ELF-1 (cell line): Measurements from ENCODE around the gene GAK.

ENCODE experiments used
- DNase-seq: peaks from one replicate; pipeline ENCODE4 v3.0.0-alpha.2; 2016; ENCODE audit warnings: low read depth, low spot score

Gene GAK

DNA sequence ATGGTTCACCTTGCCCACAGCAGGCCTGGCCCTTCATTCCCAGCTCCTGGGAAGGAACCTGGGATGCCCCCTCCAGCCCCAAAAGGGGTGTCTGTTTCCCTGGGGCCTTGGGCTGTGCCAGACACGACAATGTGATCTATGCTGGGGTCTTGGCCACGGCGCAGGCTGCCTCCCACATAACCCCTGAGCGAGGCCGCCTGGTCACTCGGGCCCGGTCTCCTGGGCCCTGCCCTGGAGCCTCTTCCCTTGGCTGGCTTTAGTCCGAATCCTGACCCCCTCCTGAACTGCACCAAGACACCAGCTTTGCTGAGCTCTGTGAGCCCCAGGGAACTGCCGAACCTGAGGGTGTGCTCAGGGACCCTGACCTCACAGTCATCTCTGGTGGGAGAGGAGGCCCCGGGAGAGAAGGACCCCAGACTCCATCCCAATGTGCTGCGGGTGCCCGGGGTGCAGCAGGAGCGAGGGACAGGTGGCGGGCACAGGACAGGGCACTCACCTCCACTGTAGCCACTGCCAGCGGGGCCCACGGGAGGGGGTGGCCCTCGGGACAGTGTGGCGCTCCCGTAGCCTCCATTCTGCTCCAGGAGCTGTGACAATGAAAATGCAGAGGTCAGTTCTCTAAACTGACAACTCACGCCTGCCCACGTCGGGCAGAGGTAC lies 42.0 kb downstream of the GAK start:
- no peak for DNase-seq

DNA sequence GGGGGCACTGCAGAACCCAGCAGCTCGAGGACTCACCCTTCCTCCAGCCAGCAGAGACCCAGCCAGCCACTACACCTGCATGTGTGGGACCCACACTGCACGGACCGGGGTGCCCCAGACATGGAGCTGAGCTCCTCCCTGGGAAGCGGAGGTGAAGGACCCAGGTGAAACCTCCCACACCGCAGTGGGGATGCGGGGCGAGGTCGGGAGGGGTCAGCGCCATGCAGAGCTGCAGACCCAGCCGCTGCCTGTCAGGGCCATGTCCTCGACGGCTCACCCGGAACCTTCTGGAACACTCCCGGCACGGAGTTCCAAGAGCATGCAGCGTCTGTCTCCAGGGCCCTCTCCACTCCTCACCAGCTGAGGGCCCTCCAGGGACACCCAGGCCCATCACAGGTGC lies 42.6 kb downstream of the GAK start:
- DNase-seq, result no peak

DNA sequence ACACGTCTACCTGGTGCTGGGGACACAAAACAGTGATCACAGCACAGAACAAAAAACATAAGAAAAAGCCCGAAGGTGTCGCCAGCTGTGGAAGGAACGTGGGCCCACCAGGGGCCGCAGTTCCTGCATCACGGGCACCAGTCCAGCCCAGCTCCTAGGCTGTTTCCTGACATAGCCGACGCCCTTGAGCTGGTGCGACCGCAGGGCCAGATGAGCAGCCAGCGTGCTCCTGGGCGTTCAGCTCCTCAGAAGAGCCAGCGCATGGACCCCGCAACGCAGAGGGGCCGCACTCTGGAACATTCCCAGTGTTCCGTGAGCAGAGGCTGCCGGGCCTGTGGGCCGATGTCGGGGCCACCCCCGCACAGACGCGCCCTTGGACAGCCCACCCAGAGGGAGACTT lies 44.1 kb downstream of the GAK start:
- DNase-seq, result no peak

DNA sequence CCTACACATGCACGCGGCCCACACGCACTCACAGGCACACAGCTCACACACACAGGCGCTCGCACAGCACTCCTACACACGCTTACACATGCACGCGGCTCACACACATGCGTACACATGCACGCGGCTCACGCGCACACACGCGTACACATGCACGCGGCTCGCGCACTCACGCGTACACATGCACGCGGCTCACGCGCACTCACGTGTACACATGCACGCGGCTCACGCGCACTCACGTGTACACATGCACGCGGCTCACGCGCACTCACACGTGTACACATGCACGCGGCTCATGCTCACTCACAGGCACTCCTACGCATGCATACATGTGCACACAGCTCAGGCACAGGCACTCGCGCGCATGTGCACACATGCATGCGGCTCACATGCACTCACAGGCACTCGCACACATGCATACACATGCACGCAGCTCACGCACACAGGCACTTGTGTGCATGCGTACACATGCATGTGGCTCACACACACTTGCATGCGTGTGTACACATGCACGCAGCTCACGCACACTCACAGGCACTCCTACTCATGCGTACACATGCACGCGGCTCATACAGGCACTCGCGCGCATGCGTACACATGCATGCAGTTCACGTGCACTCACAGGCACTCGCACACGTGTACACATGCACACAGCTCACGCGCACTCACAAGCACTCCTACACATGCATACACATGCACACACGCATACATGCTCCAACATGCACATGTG lies 44.9 kb downstream of the GAK start:
- DNase-seq, result no peak

DNA sequence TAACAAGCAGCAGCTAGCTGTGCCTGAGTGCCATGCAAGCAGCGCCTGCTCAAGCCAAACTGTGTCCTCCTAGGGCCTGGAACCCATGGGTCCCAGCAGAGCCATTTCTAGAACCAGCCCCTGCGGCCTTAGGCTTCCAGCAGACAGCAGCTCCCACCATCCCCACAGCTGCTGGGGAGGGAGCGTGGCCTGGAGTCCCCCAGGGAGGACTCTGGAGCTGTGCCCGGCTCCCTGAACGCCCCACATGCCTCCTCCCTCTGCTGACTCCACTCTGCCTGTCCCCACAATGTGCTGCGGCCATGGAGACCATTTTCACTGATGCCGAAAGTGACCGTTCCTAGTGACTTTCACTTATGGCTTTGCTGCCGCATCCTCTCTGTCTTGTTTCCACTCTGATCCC lies 45.9 kb downstream of the GAK start:
- DNase-seq, result no peak

DNA sequence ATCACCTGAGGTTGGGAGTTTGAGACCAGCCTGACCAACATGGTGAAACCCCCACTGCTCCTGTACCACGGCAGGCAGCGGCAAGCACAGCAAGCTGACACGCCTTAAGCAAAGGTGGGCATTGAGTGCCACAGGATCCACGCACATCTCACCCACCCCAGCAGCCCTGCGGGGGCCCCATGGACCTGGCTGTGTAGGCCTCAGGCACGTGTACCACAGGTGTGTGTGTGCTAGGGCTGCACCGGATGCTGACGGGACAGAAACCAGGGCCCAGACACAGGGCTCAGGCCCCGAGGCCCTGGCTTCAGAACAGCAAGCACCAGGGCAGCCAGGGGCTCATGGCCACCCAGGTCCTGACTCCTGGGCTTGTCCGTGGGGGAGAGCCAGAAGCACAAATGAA lies 46.8 kb downstream of the GAK start:
- no peak for DNase-seq

DNA sequence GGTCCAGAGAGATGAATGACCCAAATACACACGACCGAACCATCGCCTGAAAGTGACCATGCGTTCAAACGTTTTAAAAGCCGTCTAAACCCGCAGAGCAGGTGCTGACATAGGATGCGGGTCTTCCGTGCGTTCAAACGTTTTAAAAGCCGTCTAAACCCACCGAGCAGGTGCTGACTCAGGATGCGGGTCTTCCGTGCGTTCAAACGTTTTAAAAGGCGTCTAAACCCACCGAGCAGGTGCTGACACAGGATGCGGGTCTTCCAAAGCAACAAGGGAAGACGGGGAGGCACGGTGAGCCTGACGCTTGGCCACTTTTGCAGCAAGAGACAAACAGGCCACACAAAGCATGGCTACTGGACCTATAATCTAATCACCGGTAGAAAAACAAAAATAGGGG lies 47.2 kb downstream of the GAK start:
- no peak for DNase-seq

DNA sequence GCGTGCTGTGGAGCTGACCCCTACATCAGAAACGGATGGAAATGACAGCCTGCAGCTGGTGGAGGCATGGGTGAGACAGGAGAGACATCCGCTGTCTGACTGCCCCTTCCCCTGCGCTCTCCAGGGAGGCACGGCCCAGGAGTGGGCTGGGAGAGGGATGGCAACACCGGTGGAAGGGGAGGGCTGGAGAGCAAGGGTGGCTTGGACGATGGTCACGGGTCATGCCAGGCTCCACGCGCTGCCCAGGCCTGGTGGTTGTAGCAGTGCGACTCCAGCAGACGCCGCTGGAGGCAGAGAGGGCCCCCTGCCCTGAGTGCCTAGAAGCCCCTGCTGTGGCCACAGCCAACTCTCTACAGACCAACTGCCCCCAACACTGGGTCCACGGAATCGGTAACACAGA lies 47.9 kb downstream of the GAK start:
- no peak for DNase-seq

DNA sequence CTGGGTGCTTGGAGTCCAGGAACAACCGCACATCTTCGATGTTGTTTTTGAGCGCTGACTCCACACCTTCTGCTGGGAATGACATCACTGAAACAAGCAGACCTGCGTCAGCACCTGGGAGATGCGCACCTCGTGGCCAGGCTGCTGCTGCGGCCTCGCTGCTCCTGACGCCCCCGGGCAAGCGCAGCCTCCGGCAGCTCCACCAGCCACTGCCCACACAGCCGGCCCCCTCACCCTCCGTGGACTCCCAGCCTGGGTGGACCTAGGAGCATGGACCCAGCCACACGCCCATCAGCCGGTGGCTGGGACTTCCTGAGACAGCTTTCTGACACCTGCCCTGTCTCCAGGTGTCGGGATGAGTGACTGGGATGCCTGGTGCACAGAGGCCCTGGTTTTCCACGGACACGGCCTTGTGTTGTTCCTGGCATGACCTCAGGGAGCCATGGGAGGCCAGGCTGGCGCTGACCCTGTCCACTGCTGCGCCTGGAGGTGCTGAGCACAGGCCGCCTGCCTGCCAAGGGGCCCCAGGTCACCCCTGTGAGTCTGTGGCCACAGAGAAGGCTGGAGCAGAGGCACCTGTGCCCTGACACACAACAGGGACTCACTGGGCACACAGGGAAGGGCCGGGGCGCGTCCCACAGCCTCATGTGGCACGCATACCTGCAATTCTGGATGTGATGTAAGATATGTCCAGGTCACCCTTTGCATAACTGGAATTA lies 48.6 kb downstream of the GAK start:
- DNase-seq, result no peak

DNA sequence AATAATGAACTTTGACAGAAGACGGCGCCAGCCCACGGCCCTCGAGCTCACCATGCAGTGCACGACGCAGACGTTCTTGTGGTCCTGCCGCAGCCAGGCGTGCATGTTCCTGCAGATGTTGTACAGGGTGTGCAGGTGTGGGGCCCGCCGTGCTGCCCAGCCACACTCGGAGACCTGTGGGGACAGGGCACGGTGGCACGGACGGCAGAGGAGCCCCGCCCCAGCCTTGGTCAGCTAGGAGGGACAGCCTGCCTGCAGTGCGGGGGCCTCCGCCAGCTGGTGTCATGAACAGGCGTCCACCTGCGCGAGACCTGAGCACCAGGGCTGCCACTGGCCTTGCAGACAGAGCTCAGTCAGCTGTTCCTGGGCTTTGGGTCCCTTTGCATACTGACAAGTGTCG lies 49.5 kb downstream of the GAK start:
- no peak for DNase-seq

DNA sequence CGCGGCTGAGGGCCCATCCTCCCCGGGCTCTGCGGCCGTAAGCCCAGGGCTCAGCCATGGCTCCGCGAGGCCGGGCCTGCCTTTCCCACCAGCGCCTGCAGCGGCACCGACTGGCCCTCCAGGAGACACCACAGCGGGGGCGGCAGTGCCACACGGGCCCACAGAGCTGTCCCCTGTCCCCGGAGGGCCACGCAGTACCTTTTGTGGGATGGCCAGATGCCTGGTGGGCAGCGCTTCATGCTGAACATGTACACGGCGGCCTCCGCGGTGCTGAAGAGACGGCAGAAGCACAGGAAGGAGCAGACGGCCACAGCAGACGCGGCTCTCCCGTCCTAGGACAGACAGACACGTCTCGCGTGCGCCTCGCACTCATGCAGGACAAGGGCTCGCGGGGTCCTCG lies 50.4 kb downstream of the GAK start:
- DNase-seq, result no peak

DNA sequence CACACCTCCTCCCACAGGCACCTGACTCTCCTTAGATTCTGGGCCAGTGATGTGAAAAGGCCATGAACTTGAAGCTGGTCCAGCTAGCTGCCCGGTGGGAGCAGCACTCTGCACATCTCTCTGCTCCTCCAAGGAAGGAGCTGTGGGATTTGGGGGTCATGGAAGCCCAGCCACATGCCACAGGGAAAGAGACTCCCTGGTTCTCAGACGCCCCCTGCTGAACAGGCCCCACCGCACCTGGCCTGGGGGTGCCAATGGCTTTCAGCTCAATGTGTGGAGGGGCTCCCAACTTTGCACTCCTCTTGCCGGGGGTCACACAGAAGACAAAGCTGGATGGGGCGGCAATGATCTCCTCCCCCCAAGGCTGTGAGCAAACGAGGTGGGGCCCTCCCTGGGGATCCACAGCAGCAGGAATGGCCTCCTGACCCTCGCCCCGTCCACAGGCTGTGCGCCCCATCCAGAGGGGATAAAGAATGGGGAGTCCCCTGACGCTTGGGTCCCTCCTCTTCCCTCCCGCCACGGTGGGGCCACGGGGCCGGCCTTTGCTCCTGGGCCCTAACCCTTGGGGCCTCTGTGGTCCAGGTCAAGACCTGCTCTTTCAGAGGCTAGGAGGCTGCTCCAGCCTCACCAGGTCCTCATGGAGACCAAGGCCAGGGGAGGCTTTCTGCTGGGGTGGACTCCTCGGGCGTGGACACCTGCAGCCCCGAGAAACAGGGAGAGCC lies 51.3 kb downstream of the GAK start:
- no peak for DNase-seq

DNA sequence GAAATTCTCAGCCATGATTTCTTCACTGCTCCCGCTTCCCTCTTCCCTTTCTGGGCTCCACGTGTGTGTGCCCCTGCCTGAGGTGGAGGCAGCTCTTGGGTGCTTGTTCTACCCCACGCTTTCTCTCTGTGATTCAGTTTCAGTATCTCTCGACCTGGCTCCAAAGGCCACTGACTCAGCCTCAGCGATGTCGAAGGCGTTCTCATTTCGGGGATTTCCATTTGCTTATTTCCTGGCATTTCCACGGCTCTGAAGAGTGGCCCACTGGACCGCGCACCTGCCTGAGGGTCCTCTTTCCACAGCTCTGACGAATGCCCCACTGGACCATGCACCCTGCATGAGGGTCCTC lies 52.4 kb downstream of the GAK start:
- DNase-seq, result no peak

DNA sequence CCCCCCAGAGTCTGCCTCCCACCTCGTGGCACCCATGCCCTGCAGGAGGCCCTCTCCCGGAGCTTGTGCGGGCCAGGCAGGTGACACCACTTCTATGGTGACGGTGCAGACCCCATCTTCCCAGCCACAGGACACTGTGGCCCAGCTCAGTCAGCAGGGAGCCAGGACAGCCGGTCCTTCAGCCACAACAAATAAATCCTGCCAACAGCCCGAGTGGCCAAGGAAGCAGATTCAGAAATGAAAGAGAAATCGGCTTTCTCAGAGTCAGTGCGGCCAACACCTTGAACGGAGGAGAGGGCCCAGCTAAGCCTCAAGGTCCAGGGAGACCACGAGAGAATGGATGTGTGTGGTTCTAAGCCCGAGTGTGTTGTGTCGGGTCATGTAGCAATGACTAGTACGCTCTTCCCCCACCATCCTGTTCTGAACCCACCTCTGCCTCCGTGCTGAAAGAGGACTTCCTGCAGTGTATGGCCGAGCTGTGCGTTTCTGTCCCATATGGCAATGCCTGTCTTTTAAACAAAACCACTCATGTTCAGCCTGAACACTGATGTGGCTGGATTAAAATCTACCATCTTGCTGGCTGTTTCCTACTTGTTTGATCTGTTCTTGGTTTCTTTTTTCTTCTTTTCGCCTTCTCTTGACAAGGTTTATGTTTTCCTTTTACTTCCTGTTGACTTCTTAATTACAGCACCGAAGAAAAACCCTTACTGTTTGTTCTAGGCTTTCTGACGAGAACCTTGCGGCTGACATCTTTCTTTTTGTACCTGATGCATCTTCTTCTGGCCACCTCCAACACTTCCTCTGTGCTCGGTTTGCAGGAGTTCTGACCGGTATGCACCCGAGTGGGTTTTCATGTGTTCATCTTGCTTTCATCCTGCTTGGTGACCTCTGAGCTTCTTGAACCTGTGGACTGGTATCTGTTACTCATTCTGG lies 53.1 kb downstream of the GAK start:
- DNase-seq, result no peak

DNA sequence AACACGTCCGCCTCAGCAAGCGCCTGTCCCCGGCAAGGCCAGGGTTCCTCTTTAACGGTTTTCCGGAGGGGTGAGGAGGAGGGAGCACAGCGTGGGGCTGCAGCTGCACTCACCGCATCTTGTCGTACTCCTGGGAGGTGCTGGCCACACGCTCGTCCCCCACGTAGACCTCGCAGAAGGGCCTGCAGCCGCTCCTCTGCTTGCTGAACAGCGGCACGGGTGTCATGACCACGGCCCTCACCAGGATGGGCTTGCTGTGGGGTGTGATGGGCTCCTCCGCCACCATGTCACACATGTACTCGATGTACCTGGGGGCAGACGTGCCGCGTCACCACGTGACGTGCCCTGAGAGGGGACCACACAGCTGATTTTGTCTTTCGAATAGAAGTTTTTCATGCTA lies 54.6 kb downstream of the GAK start:
- DNase-seq, result no peak

DNA sequence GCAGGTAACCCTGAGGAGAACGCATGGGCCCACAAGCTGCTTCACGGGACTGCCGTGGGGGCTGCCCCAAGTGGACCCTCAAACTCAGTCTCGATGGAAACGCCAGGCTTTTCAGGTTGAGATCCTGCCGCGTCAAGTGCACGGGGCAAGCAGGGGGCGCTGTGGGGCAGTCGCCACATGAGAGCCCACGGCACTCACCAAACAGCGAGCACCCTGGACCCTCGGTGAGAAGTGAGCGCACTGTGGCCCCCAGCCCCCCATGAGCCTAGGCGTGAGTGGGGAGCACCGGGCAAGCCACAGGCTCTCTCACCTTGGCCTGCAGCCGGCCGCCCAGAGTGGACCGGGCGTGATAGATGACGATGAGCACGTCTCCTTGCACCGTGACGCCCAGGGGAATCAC lies 55.3 kb downstream of the GAK start:
- peak; percentile 20 for DNase-seq

DNA sequence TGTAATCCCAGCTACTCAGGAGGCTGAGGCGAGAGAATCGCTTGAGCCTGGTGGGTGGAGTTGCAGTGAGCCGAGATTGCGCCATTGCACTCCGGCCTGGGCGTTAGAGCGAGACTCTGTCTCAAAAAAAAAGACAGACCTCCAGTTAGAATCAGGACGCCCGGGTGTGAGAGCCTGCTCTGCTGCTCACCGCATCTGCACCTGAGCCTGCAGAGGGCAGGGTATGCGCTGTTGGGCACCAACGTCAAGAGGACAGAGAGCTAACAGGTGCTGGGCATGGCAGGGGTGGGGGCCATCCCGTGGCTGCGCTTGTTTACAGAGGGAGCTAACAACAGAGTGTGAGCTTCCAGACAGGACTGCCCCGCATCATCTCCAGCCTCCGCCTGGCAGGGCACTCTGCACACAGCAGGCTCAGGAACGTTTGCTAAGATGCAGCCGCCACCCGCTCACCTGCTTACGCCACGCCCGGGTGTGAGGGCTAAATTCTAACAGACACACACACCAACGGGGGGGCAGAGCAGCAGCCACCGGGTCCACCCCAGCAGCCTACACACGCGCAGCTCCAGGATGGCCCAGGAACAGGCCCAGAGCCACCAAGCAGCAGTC lies 56.2 kb downstream of the GAK start:
- no peak for DNase-seq

DNA sequence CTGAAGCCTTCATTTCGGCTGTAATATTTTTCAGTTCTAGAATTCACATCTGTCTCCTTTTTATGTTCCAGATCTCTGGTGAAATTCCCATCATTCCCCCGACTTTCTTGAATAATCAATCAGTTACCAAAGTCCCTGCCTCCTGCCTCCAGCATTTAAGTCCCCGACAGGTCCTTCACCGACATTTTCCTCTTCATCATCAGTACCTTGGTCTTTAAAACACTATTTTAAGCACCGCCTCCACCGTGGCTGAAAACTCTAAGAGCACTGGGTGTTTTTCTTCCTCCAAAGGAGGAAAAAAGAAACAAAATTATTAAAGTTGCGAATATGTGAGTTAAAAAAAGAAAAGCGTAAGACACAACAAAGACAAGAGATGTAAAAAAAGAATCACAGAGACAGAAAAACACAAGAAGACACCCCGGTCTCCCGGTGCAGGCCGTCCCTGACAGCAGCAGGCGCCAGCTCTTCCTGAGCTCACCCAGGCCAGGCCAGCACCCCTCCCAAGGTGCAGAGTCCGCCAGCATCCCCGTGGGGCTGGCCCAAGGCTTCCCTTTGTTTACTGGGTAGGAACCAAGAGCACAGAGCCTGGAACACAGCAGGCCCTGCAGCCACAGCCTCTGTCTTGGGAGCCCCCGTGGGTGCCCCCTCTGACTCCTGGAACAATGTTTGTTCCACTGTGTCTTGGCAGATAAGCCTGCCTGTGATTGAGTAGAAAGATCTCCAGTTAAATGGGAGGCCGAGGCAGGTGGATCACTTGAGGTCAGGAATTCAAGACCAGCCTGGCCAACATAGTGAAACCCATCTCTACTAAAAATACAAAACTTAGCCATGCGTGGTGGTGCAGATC lies 56.9 kb downstream of the GAK start:
- no peak for DNase-seq

DNA sequence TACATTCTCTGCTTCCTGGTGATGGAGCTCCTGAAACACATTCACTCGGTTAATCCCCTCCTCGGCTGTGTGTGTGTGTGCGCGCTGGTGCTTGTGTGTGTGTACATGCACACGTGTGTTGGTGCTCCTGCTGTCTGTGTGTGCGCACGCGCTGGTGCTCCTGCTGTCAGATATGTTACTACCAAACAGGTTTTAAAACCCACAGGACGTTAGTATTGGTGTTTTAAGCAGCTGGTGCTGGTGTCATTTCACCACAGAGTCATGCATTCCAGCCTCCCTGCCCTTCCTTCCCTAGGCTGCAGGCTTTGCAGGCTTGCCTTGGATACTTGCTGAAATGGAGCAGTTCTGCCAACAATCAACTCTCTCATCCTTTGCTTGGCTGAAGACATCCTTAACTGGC lies 58.1 kb downstream of the GAK start:
- no peak for DNase-seq
